Amniotic epithelial cell (primary cell): ENCODE results near the gene WSB2.

Experiments used
- DNase-seq: peaks from one replicate; pipeline ENCODE4 v3.0.0-alpha.2; 2010; ENCODE audit warnings: low read depth

WSB2 gene

DNA sequence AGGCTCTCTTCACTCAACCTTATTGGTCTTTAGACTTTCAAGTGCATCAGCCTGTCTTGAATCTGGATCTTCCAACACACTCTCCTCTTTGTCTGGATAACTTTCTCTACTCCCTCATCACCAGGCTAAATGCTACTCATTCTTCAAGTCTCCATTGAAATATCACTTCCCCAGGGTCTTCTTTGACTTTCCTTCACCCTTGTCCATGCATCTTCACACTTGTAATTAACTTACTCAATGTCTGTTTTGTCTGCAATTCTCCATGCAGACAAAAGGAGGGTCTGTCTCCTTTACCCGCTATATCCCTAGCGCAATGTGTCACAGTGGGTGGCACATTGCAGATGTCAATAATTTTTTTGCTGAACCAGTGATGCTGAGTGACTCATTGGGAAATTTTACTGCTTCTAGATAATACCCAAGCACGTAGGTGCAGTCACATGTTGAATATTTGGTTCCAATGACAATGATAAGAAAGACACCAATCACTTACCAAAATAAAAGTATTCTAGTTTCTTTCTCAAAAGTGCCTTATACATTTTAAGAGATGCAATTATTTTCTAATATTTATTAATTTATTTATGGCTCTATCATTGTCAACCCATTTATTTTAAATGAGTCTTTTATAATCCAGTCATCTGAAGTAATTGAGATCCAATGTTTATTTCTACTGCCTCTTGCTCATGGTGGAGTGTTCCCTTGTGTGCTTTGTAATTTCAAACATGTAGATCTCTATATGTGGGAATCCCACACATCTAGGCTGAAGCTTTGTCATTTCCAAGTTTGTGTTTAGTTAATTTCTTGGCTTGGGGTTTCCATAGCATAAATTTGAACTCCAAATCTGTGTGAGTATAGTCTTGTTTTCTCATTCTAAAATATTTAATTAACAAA lies 66.2 kb downstream of the WSB2 start:
- DNase-seq: no peak

GRCh38 chr12:117986705-117987469 lies 74.1 kb downstream of the WSB2 start:
- no peak for DNase-seq

GRCh38 chr12:117985182-117985581 lies 75.8 kb downstream of the WSB2 start:
- DNase-seq: no peak
